IPS-18c (cell line): Measurements from ENCODE around the gene ARHGEF38.
"Not testable (repeated sequence)": the region's sequence is repeated elsewhere in the genome, so short reads cannot be mapped to it uniquely, and the experiment has no call there.

ENCODE experiments used
- H3K4me3 ChIP-seq: 2 replicates; pipeline ENCODE4 v1.7.0; 2013; ENCODE audit warnings: low read depth, mild to moderate bottlenecking, low read length, moderate library complexity; ENCODE audit not compliant: insufficient read depth
- H3K9me3 ChIP-seq: one replicate; pipeline ENCODE4 v1.6.1; 2013; ENCODE audit warnings: mild to moderate bottlenecking, low read length, moderate library complexity; ENCODE audit not compliant: control insufficient read depth, insufficient read depth

The ARHGEF38 gene

GRCh38 chr4:105598052-105598451 is 45.6 kb downstream of the ARHGEF38 start:
- Histone ChIP-seq H3K4me3 (no peak overlapping the region), H3K9me3 (no peaks in the 10 kb centered on the region)

- Histone ChIP-seq H3K9me3 (no peaks in the 10 kb centered on the region), H3K4me3 (no peak overlapping the region)
These were observed 46.4 kb downstream of the ARHGEF38 start for GRCh38 chr4:105598787-105599186.

- Histone ChIP-seq H3K9me3 (no peaks in the 10 kb centered on the region), H3K4me3 (no peak overlapping the region)
These were observed 47.1 kb downstream of the ARHGEF38 start for GRCh38 chr4:105599482-105599881.

- Histone ChIP-seq H3K4me3 (no peak overlapping the region), H3K9me3 (no peaks in the 10 kb centered on the region)
These were observed 47.7 kb downstream of the ARHGEF38 start for GRCh38 chr4:105599932-105600655.

- Histone ChIP-seq H3K9me3 (no peaks in the 10 kb centered on the region), H3K4me3 (no peak overlapping the region)
These were observed 48.5 kb downstream of the ARHGEF38 start for GRCh38 chr4:105600951-105601350.

GRCh38 chr4:105601406-105601805 is 49.0 kb downstream of the ARHGEF38 start:
- H3K4me3 ChIP-seq, result no peak overlapping the region
- H3K9me3 ChIP-seq, result no peaks in the 10 kb centered on the region

- H3K4me3 ChIP-seq, result no peak overlapping the region
- H3K9me3 ChIP-seq, result no peaks in the 10 kb centered on the region
These were observed 50.7 kb downstream of the ARHGEF38 start for GRCh38 chr4:105603158-105603557.

- no peak overlapping the region for H3K4me3 ChIP-seq
These were observed 53.1 kb downstream of the ARHGEF38 start for GRCh38 chr4:105605493-105605892.

GRCh38 chr4:105607876-105608275 is 55.5 kb downstream of the ARHGEF38 start:
- Histone ChIP-seq H3K4me3 (no peak overlapping the region), H3K9me3 (no peaks in the 10 kb centered on the region)

More at GRCh38 chr4:105605493-105605892, 53.1 kb downstream of the ARHGEF38 start:
- H3K9me3 ChIP-seq, result no peaks in the 10 kb centered on the region

- H3K9me3 ChIP-seq, H3K4me3 ChIP-seq: not testable (repeated sequence)
These were observed 57.4 kb downstream of the ARHGEF38 start for GRCh38 chr4:105609819-105610218.

GRCh38 chr4:105613306-105613705 is 60.9 kb downstream of the ARHGEF38 start:
- H3K4me3 ChIP-seq, result no peak overlapping the region
- H3K9me3 ChIP-seq, result no peaks in the 10 kb centered on the region

GRCh38 chr4:105619188-105619931 is 66.9 kb downstream of the ARHGEF38 start:
- Histone ChIP-seq H3K9me3 (no peaks in the 10 kb centered on the region), H3K4me3 (no peak overlapping the region)

GRCh38 chr4:105620640-105621323 is 68.4 kb downstream of the ARHGEF38 start:
- H3K4me3 ChIP-seq, result no peak overlapping the region

GRCh38 chr4:105622269-105622668 is 69.8 kb downstream of the ARHGEF38 start:
- H3K9me3 ChIP-seq, result no peaks in the 10 kb centered on the region

More at GRCh38 chr4:105620640-105621323, 68.4 kb downstream of the ARHGEF38 start:
- H3K9me3 ChIP-seq, result no peaks in the 10 kb centered on the region

GRCh38 chr4:105623099-105623498 is 70.7 kb downstream of the ARHGEF38 start:
- H3K9me3 ChIP-seq, result no peaks in the 10 kb centered on the region
- no peak overlapping the region for H3K4me3 ChIP-seq

More at GRCh38 chr4:105622269-105622668, 69.8 kb downstream of the ARHGEF38 start:
- no peak overlapping the region for H3K4me3 ChIP-seq

GRCh38 chr4:105624530-105624929 is 72.1 kb downstream of the ARHGEF38 start:
- no peak overlapping the region for H3K4me3 ChIP-seq
- no peaks in the 10 kb centered on the region for H3K9me3 ChIP-seq

GRCh38 chr4:105625214-105625613 is 72.8 kb downstream of the ARHGEF38 start:
- Histone ChIP-seq H3K9me3 (no peaks in the 10 kb centered on the region), H3K4me3 (no peak overlapping the region)

- no peaks in the 10 kb centered on the region for H3K9me3 ChIP-seq
- H3K4me3 ChIP-seq, result no peak overlapping the region
These were observed 74.4 kb downstream of the ARHGEF38 start for GRCh38 chr4:105626846-105627245.
